ENCODE results near the gene KLHL30.
A peak's percentile ranks its signal among the peaks of the same experiment; 100 is the strongest.
"Not testable (repeated sequence)": the region's sequence is repeated elsewhere in the genome, so short reads cannot be mapped to it uniquely, and the experiment has no call there.

KLHL30 gene

GRCh38 chr2:238160206-238161129 is 22.0 kb downstream of the KLHL30 start:
- no peak for DNase-seq (ENCODE audit: low read depth, low spot score)

- DNase-seq (ENCODE audit: low read depth, low spot score): no peak
Measured at GRCh38 chr2:238161291-238162051, 23.0 kb downstream of the KLHL30 start.

- no peak for DNase-seq (ENCODE audit: low read depth, low spot score)
Measured at GRCh38 chr2:238162251-238162845, 23.9 kb downstream of the KLHL30 start.

- DNase-seq (ENCODE audit: low read depth, low spot score): no peak
Measured at GRCh38 chr2:238162846-238163441, 24.5 kb downstream of the KLHL30 start.

- DNase-seq (ENCODE audit: low read depth, low spot score): no peak
Measured at GRCh38 chr2:238163481-238164198, 25.2 kb downstream of the KLHL30 start.

GRCh38 chr2:238164906-238165287 is 26.4 kb downstream of the KLHL30 start:
- no peak for DNase-seq (ENCODE audit: low read depth, low spot score)

GRCh38 chr2:238165288-238165921 is 26.9 kb downstream of the KLHL30 start:
- DNase-seq (ENCODE audit: low read depth, low spot score): no peak

GRCh38 chr2:238166391-238167343 is 28.2 kb downstream of the KLHL30 start:
- no peak for DNase-seq (ENCODE audit: low read depth, low spot score)

- no peak for DNase-seq (ENCODE audit: low read depth, low spot score)
Measured at GRCh38 chr2:238167344-238167715, 28.9 kb downstream of the KLHL30 start.

GRCh38 chr2:238167761-238168160 is 29.3 kb downstream of the KLHL30 start:
- no peak for DNase-seq (ENCODE audit: low read depth, low spot score)

GRCh38 chr2:238168196-238169047 is 30.0 kb downstream of the KLHL30 start:
- DNase-seq (ENCODE audit: low read depth, low spot score): no peak

- DNase-seq (ENCODE audit: low read depth, low spot score): peak; percentile 72
Measured at GRCh38 chr2:238169048-238169707, 30.7 kb downstream of the KLHL30 start.

- peak; percentile 37 for DNase-seq (ENCODE audit: low read depth, low spot score)
Measured at GRCh38 chr2:238169708-238170251, 31.3 kb downstream of the KLHL30 start.

GRCh38 chr2:238170386-238171071 is 32.1 kb downstream of the KLHL30 start:
- no peak for DNase-seq (ENCODE audit: low read depth, low spot score)

- not testable (repeated sequence) for DNase-seq (ENCODE audit: low read depth, low spot score)
Measured at GRCh38 chr2:238171072-238171431, 32.6 kb downstream of the KLHL30 start.

- DNase-seq (ENCODE audit: low read depth, low spot score): no peak
Measured at GRCh38 chr2:238171575-238172187, 33.2 kb downstream of the KLHL30 start.

- no peak for DNase-seq (ENCODE audit: low read depth, low spot score)
Measured at GRCh38 chr2:238172439-238172838, 34.0 kb downstream of the KLHL30 start.
